ENCODE data around the gene CYP19A1.
"Not testable (repeated sequence)": the region's sequence is repeated elsewhere in the genome, so short reads cannot be mapped to it uniquely, and the experiment has no call there.

Gene CYP19A1

GRCh38 chr15:51310064-51310463, 28.3 kb downstream of the CYP19A1 start:
- H3K4me3 ChIP-seq (ENCODE audit: low read length): no peak overlapping the region
- TF ChIP-seq ZNF274 (IDR thresholded peaks at IDR 0.05; ENCODE audit: low read depth, low read length): no peak

- TF ChIP-seq ZNF274 (IDR thresholded peaks at IDR 0.05; ENCODE audit: low read depth, low read length): no peak
- H3K4me3 ChIP-seq (ENCODE audit: low read length): no peak overlapping the region
Measured at GRCh38 chr15:51307811-51308210, 30.6 kb downstream of the CYP19A1 start.

- no peak for TF ChIP-seq ZNF274 (IDR thresholded peaks at IDR 0.05; ENCODE audit: low read depth, low read length)
- no peak overlapping the region for H3K4me3 ChIP-seq (ENCODE audit: low read length)
Measured at GRCh38 chr15:51307325-51307724, 31.1 kb downstream of the CYP19A1 start.

GRCh38 chr15:51303462-51303980, 34.9 kb downstream of the CYP19A1 start:
- no peak for TF ChIP-seq ZNF274 (IDR thresholded peaks at IDR 0.05; ENCODE audit: low read depth, low read length)
- H3K4me3 ChIP-seq (ENCODE audit: low read length): no peak overlapping the region

GRCh38 chr15:51302480-51302879, 35.9 kb downstream of the CYP19A1 start:
- H3K4me3 ChIP-seq (ENCODE audit: low read length): no peak overlapping the region
- TF ChIP-seq ZNF274 (IDR thresholded peaks at IDR 0.05; ENCODE audit: low read depth, low read length): no peak

- no peak overlapping the region for H3K4me3 ChIP-seq (ENCODE audit: low read length)
- TF ChIP-seq ZNF274 (IDR thresholded peaks at IDR 0.05; ENCODE audit: low read depth, low read length): no peak
Measured at GRCh38 chr15:51299187-51300015, 39.0 kb downstream of the CYP19A1 start.

GRCh38 chr15:51298620-51299019, 39.8 kb downstream of the CYP19A1 start:
- no peak for TF ChIP-seq ZNF274 (IDR thresholded peaks at IDR 0.05; ENCODE audit: low read depth, low read length)
- no peak overlapping the region for H3K4me3 ChIP-seq (ENCODE audit: low read length)

- no peak for TF ChIP-seq ZNF274 (IDR thresholded peaks at IDR 0.05; ENCODE audit: low read depth, low read length)
- no peak overlapping the region for H3K4me3 ChIP-seq (ENCODE audit: low read length)
Measured at GRCh38 chr15:51290720-51291119, 47.7 kb downstream of the CYP19A1 start.

- H3K4me3 ChIP-seq (ENCODE audit: low read length): no peak overlapping the region
- TF ChIP-seq ZNF274 (IDR thresholded peaks at IDR 0.05; ENCODE audit: low read depth, low read length): no peak
Measured at GRCh38 chr15:51289290-51289689, 49.1 kb downstream of the CYP19A1 start.

- TF ChIP-seq ZNF274 (IDR thresholded peaks at IDR 0.05; ENCODE audit: low read depth, low read length): no peak
- H3K4me3 ChIP-seq (ENCODE audit: low read length): no peak overlapping the region
Measured at GRCh38 chr15:51288143-51289065, 50.0 kb downstream of the CYP19A1 start.

- H3K4me3 ChIP-seq (ENCODE audit: low read length): no peak overlapping the region
- TF ChIP-seq ZNF274 (IDR thresholded peaks at IDR 0.05; ENCODE audit: low read depth, low read length): no peak
Measured at GRCh38 chr15:51286816-51287215, 51.6 kb downstream of the CYP19A1 start.

GRCh38 chr15:51285399-51285798, 53.0 kb downstream of the CYP19A1 start:
- no peak overlapping the region for H3K4me3 ChIP-seq (ENCODE audit: low read length)
- TF ChIP-seq ZNF274 (IDR thresholded peaks at IDR 0.05; ENCODE audit: low read depth, low read length): no peak

GRCh38 chr15:51284871-51285270, 53.5 kb downstream of the CYP19A1 start:
- TF ChIP-seq ZNF274 (IDR thresholded peaks at IDR 0.05; ENCODE audit: low read depth, low read length): no peak
- H3K4me3 ChIP-seq (ENCODE audit: low read length): no peak overlapping the region

GRCh38 chr15:51283026-51283425, 55.4 kb downstream of the CYP19A1 start:
- H3K4me3 ChIP-seq (ENCODE audit: low read length): no peak overlapping the region
- no peak for TF ChIP-seq ZNF274 (IDR thresholded peaks at IDR 0.05; ENCODE audit: low read depth, low read length)

- not testable (repeated sequence) for H3K4me3 ChIP-seq (ENCODE audit: low read length)
Measured at GRCh38 chr15:51282241-51282640, 56.2 kb downstream of the CYP19A1 start.
